Endothelial cell of umbilical vein (primary cell): ENCODE results near the gene RALGPS2. TPM values are rescaled to one million over a fixed set of nuclear protein-coding genes. Genes with fewer than 3 reads are reported as not detected.

Experiments
- BruUV-seq: library from RNA; stranded (reverse); fragments of 400-500 nt; replicated peaks from 2 replicates; lab custom pipeline; 2021; lab: Mats Ljungman, UMichigan
- CTCF ChIA-PET: fragments of 300-600, 350-600 bp; sonication (Branson Sonifier 250); formaldehyde crosslinking; loops from one replicate; lab custom pipeline; 2021; ENCODE audit warnings: antibody characterized with exemption, inconsistent platforms; lab: Charles Lee
- POLR2A ChIA-PET: fragments of 300-600, 350-600 bp; sonication (Branson Sonifier 250); formaldehyde crosslinking; loops from one replicate; lab custom pipeline; 2021; ENCODE audit warnings: antibody characterized with exemption, inconsistent platforms; lab: Charles Lee
- DNase-seq: peaks from one replicate; pipeline ENCODE4 v3.0.0-alpha.2; 2011; ENCODE audit warnings: low read depth, low spot score
- FAIRE-seq: peaks from 2 replicates; lab custom pipeline; 2011; peaks lifted over from hg19 to GRCh38; lab: Jason Lieb, UNC
- H2AFZ ChIP-seq: 2 replicates; pipeline ENCODE4 v1.6.0; 2012; ENCODE audit warnings: low read depth, low read length, control low read depth, inconsistent platforms
- H3K27ac ChIP-seq: 2 replicates; pipeline ENCODE4 v1.5.1; 2011; ENCODE audit warnings: low read depth, mild to moderate bottlenecking, control low read depth, low read length, moderate library complexity; ENCODE audit not compliant: insufficient read depth
- H3K27me3 ChIP-seq, 2 experiments: 2 replicates each; pipeline versions ENCODE4 v1.6.0 to v1.6.1; 2011; ENCODE audit warnings: low read length in 2 of 2, mixed read lengths in 1 of 2; ENCODE audit not compliant: control insufficient read depth in 2 of 2, insufficient read depth in 2 of 2
- H3K36me3 ChIP-seq, 2 experiments: 2 replicates in 1 of 2; 3 replicates in 1 of 2; pipeline ENCODE4 v1.5.1; 2011; ENCODE audit warnings: low read length in 2 of 2, mild to moderate bottlenecking in 1 of 2, moderate library complexity in 1 of 2; ENCODE audit not compliant: control insufficient read depth in 2 of 2, insufficient read depth in 2 of 2; ENCODE audit errors: extremely low read depth in 1 of 2
- H3K4me1 ChIP-seq: 3 replicates; pipeline ENCODE4 v1.5.1; 2011; ENCODE audit warnings: mild to moderate bottlenecking, low read length; ENCODE audit not compliant: control insufficient read depth, insufficient read depth; ENCODE audit errors: extremely low read depth
- H3K4me2 ChIP-seq: 2 replicates; pipeline ENCODE4 v1.6.1; 2011; ENCODE audit warnings: low read length, control low read depth, mixed read lengths; ENCODE audit not compliant: insufficient read depth
- H3K4me3 ChIP-seq, 3 experiments: fragments of 200-600 bp in 1 of 3; sonication (generic), shearing (Covaris generic) in 1 of 3; replicated peaks in 1 of 3; 2 replicates each; pipeline ENCODE4 v1.5.1; 2011 to 2016; ENCODE audit warnings: control low read depth in 3 of 3, low read length in 3 of 3, mild to moderate bottlenecking in 2 of 3, inconsistent platforms in 1 of 3, low read depth in 1 of 3, moderate library complexity in 1 of 3; ENCODE audit not compliant: insufficient read depth in 1 of 3
- H3K79me2 ChIP-seq: 2 replicates; pipeline ENCODE4 v1.6.0; 2012; ENCODE audit warnings: low read length, inconsistent platforms; ENCODE audit not compliant: control insufficient read depth, insufficient read depth
- H3K9ac ChIP-seq: replicated peaks from 2 replicates; pipeline ENCODE3; 2011; ENCODE audit warnings: low read length, control low read depth; ENCODE audit not compliant: insufficient read depth; ENCODE audit errors: extremely low read depth
- H3K9me1 ChIP-seq: replicated peaks from 3 replicates; pipeline ENCODE4 v1.6.0; 2011; ENCODE audit warnings: mild to moderate bottlenecking, low read length; ENCODE audit not compliant: control insufficient read depth, insufficient read depth; ENCODE audit errors: extremely low read depth
- H3K9me3 ChIP-seq: replicated peaks from 2 replicates; pipeline ENCODE4 v1.5.1; 2012; ENCODE audit warnings: low read length, inconsistent platforms; ENCODE audit not compliant: control insufficient read depth, insufficient read depth
- H4K20me1 ChIP-seq: replicated peaks from 2 replicates; pipeline ENCODE3; 2011; ENCODE audit warnings: mild to moderate bottlenecking, low read length; ENCODE audit not compliant: control insufficient read depth, insufficient read depth; ENCODE audit errors: extremely low read depth
- EZH2 ChIP-seq: IDR thresholded peaks from 2 replicates; pipeline ENCODE4 v1.6.1; 2012; ENCODE audit warnings: borderline replicate concordance, low read depth, mild to moderate bottlenecking, moderate library complexity, low read length, inconsistent platforms; ENCODE audit not compliant: severe bottlenecking
- FOS ChIP-seq: IDR thresholded peaks from 2 replicates; pipeline ENCODE4 v1.6.1; 2011; ENCODE audit warnings: mild to moderate bottlenecking, low read length, moderate library complexity, borderline replicate concordance; ENCODE audit not compliant: insufficient read depth
- GATA2 ChIP-seq: IDR thresholded peaks from 2 replicates; pipeline ENCODE4 v1.7.0; 2011; ENCODE audit warnings: low read depth, mild to moderate bottlenecking, moderate library complexity, mixed read lengths, low read length; ENCODE audit not compliant: insufficient read length, insufficient read depth
- JUN ChIP-seq: IDR thresholded peaks from 2 replicates; pipeline ENCODE4 v1.6.1; 2011; ENCODE audit warnings: borderline replicate concordance, low read depth; ENCODE audit not compliant: insufficient read length, insufficient read depth
- MYC ChIP-seq: IDR thresholded peaks from one replicate; pipeline ENCODE4 v1.6.1; 2011; ENCODE audit warnings: mild to moderate bottlenecking, low read depth, low read length
- POLR2A ChIP-seq: IDR thresholded peaks from 2 replicates; pipeline ENCODE4 v1.6.1; 2012; ENCODE audit warnings: low read depth, mild to moderate bottlenecking, control low read depth, low read length
- POLR2AphosphoS5 ChIP-seq: IDR thresholded peaks from 2 replicates; pipeline ENCODE4 v1.6.1; 2012; ENCODE audit warnings: low read depth, mild to moderate bottlenecking, control low read depth, low read length, moderate library complexity; ENCODE audit not compliant: insufficient read depth
- dilution Hi-C: fragments of 300-500 bp; cut with MboI; formaldehyde crosslinking; loops from one replicate; pipeline ENCODE4 v1.15.0; 2019; ENCODE audit warnings: low sequenced_read_pairs; ENCODE audit not compliant: extremely low pct_ligation_motif_present
- intact Hi-C: fragments of 100-400 bp; cut with micrococcal nuclease; formaldehyde crosslinking; loops from one replicate; pipeline ENCODE4 v1.10.0; 2022
- polyA plus RNA-seq, 4 experiments: library from polyadenylated mRNA; depleted of rRNA in 3 of 4; stranded (reverse) in 3 of 4; unstranded in 1 of 4; fragments of >200 nt; gene quantifications; 2 replicates each; pipeline versions ENCODE4 v1.2.1 to v1.2.3, GENCODE V29; 2011 to 2012; ENCODE audit warnings: missing spikeins in 1 of 4
- total RNA-seq: library from RNA; stranded (reverse); gene quantifications from 2 replicates; pipeline ENCODE4 v1.2.3, GENCODE V29; 2021
- TF ChIP-seq, protein P1 (sequence below), 2 donors: IDR thresholded peaks; 1 replicate in 1 of 2; 2 replicates in 1 of 2; pipeline ENCODE4 v1.5.1; 2011; ENCODE audit warnings: low read length in 2 of 2, mild to moderate bottlenecking in 2 of 2, moderate library complexity in 2 of 2, control low read depth in 1 of 2, inconsistent platforms in 1 of 2, low read depth in 1 of 2; ENCODE audit not compliant: insufficient read depth in 1 of 2; ENCODE audit errors: extremely low read depth in 1 of 2
- TF ChIP-seq, protein P2 (sequence below): IDR thresholded peaks from 2 replicates; pipeline ENCODE4 v1.6.1; 2011; ENCODE audit not compliant: insufficient read depth, insufficient read length

Gene RALGPS2
- total and polyA plus RNA-seq, 2 donors (not counting 3 experiments of a cell fraction or from before 2014, with no cell fraction given), result 4.6 to 27.7 TPM

DNA sequence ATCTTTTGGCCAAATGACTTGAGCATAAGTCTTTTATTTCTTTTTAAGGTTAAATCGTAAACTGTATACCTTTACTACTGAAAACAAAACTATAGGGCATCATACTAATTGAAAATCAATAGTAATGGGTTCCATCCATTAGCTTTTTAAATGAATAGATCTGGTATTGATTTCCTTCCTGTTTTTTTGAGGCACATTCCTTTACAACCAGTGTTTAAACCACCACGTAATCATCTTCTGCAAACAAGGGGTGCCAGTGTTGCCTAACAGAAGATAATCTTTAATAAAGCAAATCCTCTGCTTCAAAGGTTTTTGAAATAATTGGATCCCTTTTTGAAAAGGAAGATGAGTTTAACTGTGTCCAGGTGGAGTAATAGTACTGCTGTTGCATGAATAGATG lies 194.5 kb downstream of the RALGPS2 start:
- TF ChIP-seq, protein P1, sequence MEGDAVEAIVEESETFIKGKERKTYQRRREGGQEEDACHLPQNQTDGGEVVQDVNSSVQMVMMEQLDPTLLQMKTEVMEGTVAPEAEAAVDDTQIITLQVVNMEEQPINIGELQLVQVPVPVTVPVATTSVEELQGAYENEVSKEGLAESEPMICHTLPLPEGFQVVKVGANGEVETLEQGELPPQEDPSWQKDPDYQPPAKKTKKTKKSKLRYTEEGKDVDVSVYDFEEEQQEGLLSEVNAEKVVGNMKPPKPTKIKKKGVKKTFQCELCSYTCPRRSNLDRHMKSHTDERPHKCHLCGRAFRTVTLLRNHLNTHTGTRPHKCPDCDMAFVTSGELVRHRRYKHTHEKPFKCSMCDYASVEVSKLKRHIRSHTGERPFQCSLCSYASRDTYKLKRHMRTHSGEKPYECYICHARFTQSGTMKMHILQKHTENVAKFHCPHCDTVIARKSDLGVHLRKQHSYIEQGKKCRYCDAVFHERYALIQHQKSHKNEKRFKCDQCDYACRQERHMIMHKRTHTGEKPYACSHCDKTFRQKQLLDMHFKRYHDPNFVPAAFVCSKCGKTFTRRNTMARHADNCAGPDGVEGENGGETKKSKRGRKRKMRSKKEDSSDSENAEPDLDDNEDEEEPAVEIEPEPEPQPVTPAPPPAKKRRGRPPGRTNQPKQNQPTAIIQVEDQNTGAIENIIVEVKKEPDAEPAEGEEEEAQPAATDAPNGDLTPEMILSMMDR (IDR thresholded peaks at IDR 0.05; ENCODE audit: extremely low read depth in 1 of 2, insufficient read depth in 1 of 2, low read depth in 1 of 2, low read length in 2 of 2), result no peak
- TF ChIP-seq, protein P2, sequence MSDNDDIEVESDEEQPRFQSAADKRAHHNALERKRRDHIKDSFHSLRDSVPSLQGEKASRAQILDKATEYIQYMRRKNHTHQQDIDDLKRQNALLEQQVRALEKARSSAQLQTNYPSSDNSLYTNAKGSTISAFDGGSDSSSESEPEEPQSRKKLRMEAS, result no peak
- TF ChIP-seq GATA2 (no peak), JUN (no peak), POLR2A (no peak), POLR2AphosphoS5 (no peak), EZH2 (no peak), FOS (no peak), MYC (no peak)
- H2AFZ ChIP-seq, result no peak overlapping the region
- intact Hi-C loops, result no loop called here
- H3K4me1 ChIP-seq, result no peaks in the 10 kb centered on the region
- H3K9me3 ChIP-seq, result no peaks in the 10 kb centered on the region
- ChIA-PET CTCF (no interaction called here), POLR2A (no interaction called here)
- H3K79me2 ChIP-seq, result no peaks in the 10 kb centered on the region
- H3K4me2 ChIP-seq, result no peak overlapping the region
- no peak overlapping the region for H3K9ac ChIP-seq
- no peak overlapping the region for H3K4me3 ChIP-seq
- H3K27ac ChIP-seq, result no peak overlapping the region
- no peaks in the 10 kb centered on the region for H3K9me1 ChIP-seq
- DNase-seq (no peak), FAIRE-seq (no peak)
- no TSS peak for BruUV-seq
- H4K20me1 ChIP-seq, result no peaks in the 10 kb centered on the region
- H3K27me3 ChIP-seq, result no peaks in the 10 kb centered on the region
- dilution Hi-C loops, result no loop called here
- H3K36me3 ChIP-seq, result peaks cover 0 to 3% of the 10 kb centered on the region in 2 experiments
